Measurements from ENCODE around the gene CCRL2.

CCRL2 gene

DNA sequence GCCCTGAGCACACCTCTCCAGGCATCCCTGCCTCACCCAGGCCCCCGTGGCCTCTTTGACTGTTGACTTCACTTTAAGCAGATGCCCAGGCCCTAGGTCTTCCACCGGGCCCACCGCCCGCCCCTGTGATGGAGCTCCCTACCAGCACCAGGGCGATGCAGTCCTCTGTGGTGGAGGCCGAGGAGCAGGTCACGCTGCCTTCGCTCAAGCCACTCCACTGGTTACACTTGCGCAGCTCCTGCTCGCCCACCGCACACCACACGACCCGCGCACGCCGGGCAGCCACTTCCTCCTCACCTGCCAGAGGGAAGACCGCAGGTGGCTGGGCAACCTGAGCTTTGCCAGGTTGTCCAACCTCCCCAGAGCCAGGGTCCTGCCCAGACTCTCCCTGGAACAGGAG lies 41.7 kb downstream of the CCRL2 start:
- H3K18ac ChIP-seq (ENCODE audit: low read length), result peak overlapping the region; percentile 41
- H3K79me1 ChIP-seq (ENCODE audit: low read depth, low read length), result no peaks in the 10 kb centered on the region
- no peaks in the 10 kb centered on the region for H3K36me3 ChIP-seq (replicated peaks in 1 of 2; ENCODE audit: control insufficient read depth in 2 of 2, insufficient read depth in 2 of 2, low read length in 2 of 2)
- no peak overlapping the region for H2BK12ac ChIP-seq (ENCODE audit: low read length)
- H3K23ac ChIP-seq (ENCODE audit: low read depth, low read length, poor library complexity), result no peak overlapping the region
- no peak overlapping the region for H4K8ac ChIP-seq (ENCODE audit: low read depth, low read length)
- H2AFZ ChIP-seq (ENCODE audit: low read length), result no peak overlapping the region
- H3K4me2 ChIP-seq (ENCODE audit: insufficient read depth, low read length, poor library complexity, severe bottlenecking), result no peak overlapping the region
- no peak overlapping the region for H3K14ac ChIP-seq (ENCODE audit: low read length)
- H3K27ac ChIP-seq (replicated peaks; ENCODE audit: low read length), result no peak overlapping the region
- no peak for DNase-seq (ENCODE audit: low spot score)
- no peak overlapping the region for H3K4me3 ChIP-seq (ENCODE audit: low read length in 2 of 2)
- no peak overlapping the region for H3K4ac ChIP-seq (ENCODE audit: low read length)
- no peak overlapping the region for H4K91ac ChIP-seq (ENCODE audit: low read depth, low read length, poor library complexity)
- peaks cover 0 to 2% of the 10 kb centered on the region in 2 donors for H3K4me1 ChIP-seq (ENCODE audit: control insufficient read depth in 2 of 2, insufficient read depth in 1 of 2, low read depth in 1 of 2, low read length in 2 of 2)
- H3K9ac ChIP-seq (ENCODE audit: low read depth, low read length, poor library complexity), result no peak overlapping the region
- H3K9me3 ChIP-seq (replicated peaks in 1 of 2; ENCODE audit: control insufficient read depth in 2 of 2, insufficient read depth in 1 of 2, low read depth in 1 of 2, low read length in 2 of 2), result no peaks in the 10 kb centered on the region
- peak overlapping the region; percentile 51 for H2BK15ac ChIP-seq (ENCODE audit: low read length)
- H2BK5ac ChIP-seq (ENCODE audit: low read length), result no peak overlapping the region
- no peaks in the 10 kb centered on the region for H3K27me3 ChIP-seq (ENCODE audit: control insufficient read depth in 3 of 3, insufficient read depth in 3 of 3, low read depth in 1 of 3, low read length in 3 of 3)
- no peak overlapping the region for H2AK5ac ChIP-seq (ENCODE audit: low read depth, low read length)
- H2BK120ac ChIP-seq (ENCODE audit: low read depth, low read length), result no peak overlapping the region
- WGBS, 2 donors (ENCODE audit: extremely low coverage in 2 of 2, insufficient read length in 2 of 2, insufficient replicate concordance in 1 of 2), result no CpG with 5 or more reads among the region's 17 CpGs

DNA sequence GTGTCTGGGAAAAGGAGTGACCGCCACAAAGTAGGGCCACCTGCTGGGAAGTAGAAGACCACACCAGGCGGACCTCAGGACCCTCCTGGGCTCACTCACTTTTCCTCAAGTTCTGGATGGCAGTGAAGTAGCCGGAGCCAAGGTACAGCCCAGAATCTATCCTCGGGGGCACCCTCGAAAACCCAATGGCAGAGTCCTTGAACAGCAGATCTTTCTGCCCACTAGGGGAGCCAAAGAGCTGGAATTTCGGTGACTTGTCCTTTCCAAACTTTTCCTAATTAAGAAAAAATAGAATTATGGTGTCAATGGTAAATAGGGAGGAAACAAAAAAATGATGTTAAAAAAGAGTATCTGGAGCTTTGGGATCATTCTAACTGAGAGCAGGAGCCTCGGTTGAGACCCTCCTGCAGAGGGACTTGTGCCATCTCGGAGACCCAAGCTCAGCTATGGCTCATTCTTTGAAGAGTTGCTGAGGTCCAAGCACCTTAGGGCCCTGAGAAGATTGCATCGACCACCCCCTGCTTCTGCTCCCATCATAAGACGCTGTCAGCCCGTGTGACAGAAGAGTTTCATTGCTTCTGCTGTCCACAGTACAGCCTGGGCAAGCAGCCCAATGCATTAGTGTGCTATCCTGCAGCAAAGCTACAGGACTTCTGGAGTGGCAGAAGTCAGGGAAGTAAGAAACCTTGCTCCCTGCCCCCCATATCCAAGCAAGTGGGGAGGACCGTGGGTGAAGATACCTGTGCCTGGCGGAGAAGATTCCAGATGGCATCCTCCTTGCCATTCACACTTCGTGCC lies 42.9 kb downstream of the CCRL2 start:
- H3K79me1 ChIP-seq (ENCODE audit: low read depth, low read length), result no peaks in the 10 kb centered on the region
- H2BK12ac ChIP-seq (ENCODE audit: low read length), result no peak overlapping the region
- H3K36me3 ChIP-seq (replicated peaks in 1 of 2; ENCODE audit: control insufficient read depth in 2 of 2, insufficient read depth in 2 of 2, low read length in 2 of 2), result no peaks in the 10 kb centered on the region
- WGBS, 2 donors (ENCODE audit: extremely low coverage in 2 of 2, insufficient read length in 2 of 2, insufficient replicate concordance in 1 of 2), result no CpG with 5 or more reads among the region's 14 CpGs
- no peak overlapping the region for H3K18ac ChIP-seq (ENCODE audit: low read length)
- no peak overlapping the region for H2BK5ac ChIP-seq (ENCODE audit: low read length)
- no peak overlapping the region for H3K9ac ChIP-seq (ENCODE audit: low read depth, low read length, poor library complexity)
- no peak overlapping the region for H2BK120ac ChIP-seq (ENCODE audit: low read depth, low read length)
- no peak overlapping the region for H3K14ac ChIP-seq (ENCODE audit: low read length)
- no peak overlapping the region for H3K27ac ChIP-seq (replicated peaks; ENCODE audit: low read length)
- no peaks in the 10 kb centered on the region for H3K9me3 ChIP-seq (replicated peaks in 1 of 2; ENCODE audit: control insufficient read depth in 2 of 2, insufficient read depth in 1 of 2, low read depth in 1 of 2, low read length in 2 of 2)
- peak overlapping the region; percentile 28 for H3K23ac ChIP-seq (ENCODE audit: low read depth, low read length, poor library complexity)
- peaks cover 0 to 2% of the 10 kb centered on the region in 2 donors for H3K4me1 ChIP-seq (ENCODE audit: control insufficient read depth in 2 of 2, insufficient read depth in 1 of 2, low read depth in 1 of 2, low read length in 2 of 2)
- peak overlapping the region; percentile 55 for H3K4ac ChIP-seq (ENCODE audit: low read length)
- H3K4me2 ChIP-seq (ENCODE audit: insufficient read depth, low read length, poor library complexity, severe bottlenecking), result no peak overlapping the region
- H2BK15ac ChIP-seq (ENCODE audit: low read length), result no peak overlapping the region
- H3K27me3 ChIP-seq (ENCODE audit: control insufficient read depth in 3 of 3, insufficient read depth in 3 of 3, low read depth in 1 of 3, low read length in 3 of 3), result no peaks in the 10 kb centered on the region
- no peak for DNase-seq (ENCODE audit: low spot score)
- peak overlapping the region; percentile 83 for H4K8ac ChIP-seq (ENCODE audit: low read depth, low read length)
- no peak overlapping the region for H3K4me3 ChIP-seq (ENCODE audit: low read length in 2 of 2)
- no peak overlapping the region for H2AFZ ChIP-seq (ENCODE audit: low read length)
- no peak overlapping the region for H4K91ac ChIP-seq (ENCODE audit: low read depth, low read length, poor library complexity)
- H2AK5ac ChIP-seq (ENCODE audit: low read depth, low read length), result no peak overlapping the region

DNA sequence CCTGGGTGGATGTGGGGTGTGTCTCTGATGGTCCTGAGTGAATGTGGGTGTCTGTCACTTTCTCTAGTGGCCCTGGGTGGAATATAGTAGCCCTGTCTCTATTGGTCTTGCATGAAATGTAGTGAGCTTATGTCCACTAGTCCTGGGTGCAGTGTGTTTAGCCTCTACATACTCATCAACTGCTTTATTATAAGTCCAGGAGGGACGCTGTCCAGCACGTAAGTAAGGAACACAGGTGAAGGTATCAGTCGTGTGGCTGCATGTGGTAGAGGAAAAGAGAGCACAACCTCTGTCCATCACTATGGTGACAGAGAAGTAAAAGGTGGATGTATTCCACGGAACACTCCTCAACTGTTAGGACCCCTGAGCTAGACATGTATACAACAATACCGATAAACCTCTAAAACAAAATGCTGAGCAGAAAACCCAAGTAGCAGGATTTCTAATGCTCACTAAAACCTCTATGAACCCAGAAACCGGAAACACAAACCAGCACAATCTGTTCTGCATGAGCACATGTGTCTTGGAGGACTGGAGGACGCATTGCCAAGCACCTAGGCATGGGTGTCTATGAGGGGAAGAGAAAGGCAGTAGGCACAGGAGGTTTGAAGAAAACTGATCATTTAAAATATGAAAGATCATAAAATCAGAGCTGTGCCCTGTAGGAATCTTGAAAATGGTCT lies 46.6 kb downstream of the CCRL2 start:
- H3K18ac ChIP-seq (ENCODE audit: low read length), result no peak overlapping the region
- WGBS, 2 donors (ENCODE audit: extremely low coverage in 2 of 2, insufficient read length in 2 of 2, insufficient replicate concordance in 1 of 2), result no CpG with 5 or more reads among the region's 7 CpGs

DNA sequence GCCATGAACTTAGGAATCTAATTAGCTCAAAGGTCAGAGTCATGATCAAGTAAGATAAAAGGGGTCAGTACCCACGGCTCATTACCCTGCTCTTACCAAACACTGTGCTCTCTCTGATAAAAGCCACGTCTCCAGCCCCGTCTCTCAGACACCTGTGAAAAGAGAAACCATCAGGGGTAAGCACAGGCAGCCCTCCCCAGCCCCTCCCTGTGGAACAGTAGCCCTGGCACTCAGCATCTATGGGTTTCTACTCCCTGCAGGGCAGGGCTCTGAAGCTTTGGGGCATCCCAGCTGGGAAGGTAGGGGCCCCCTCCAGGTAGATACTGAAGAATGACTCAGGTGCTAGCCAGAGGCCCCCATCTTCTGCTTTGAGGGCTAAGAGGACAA lies 47.1 kb downstream of the CCRL2 start:
- Histone ChIP-seq H3K27me3 (ENCODE audit: control insufficient read depth in 3 of 3, insufficient read depth in 3 of 3, low read depth in 1 of 3, low read length in 3 of 3) (no peaks in the 10 kb centered on the region), H2BK5ac (ENCODE audit: low read length) (no peak overlapping the region), H2AFZ (ENCODE audit: low read length) (no peak overlapping the region), H3K14ac (ENCODE audit: low read length) (no peak overlapping the region), H2BK120ac (ENCODE audit: low read depth, low read length) (no peak overlapping the region), H3K27ac (replicated peaks; ENCODE audit: low read length) (no peak overlapping the region), H2BK15ac (ENCODE audit: low read length) (no peak overlapping the region), H2AK5ac (ENCODE audit: low read depth, low read length) (no peak overlapping the region), H3K9me3 (replicated peaks in 1 of 2; ENCODE audit: control insufficient read depth in 2 of 2, insufficient read depth in 1 of 2, low read depth in 1 of 2, low read length in 2 of 2) (no peaks in the 10 kb centered on the region), H3K4ac (ENCODE audit: low read length) (no peak overlapping the region), H3K36me3 (replicated peaks in 1 of 2; ENCODE audit: control insufficient read depth in 2 of 2, insufficient read depth in 2 of 2, low read length in 2 of 2) (no peaks in the 10 kb centered on the region), H3K4me2 (ENCODE audit: insufficient read depth, low read length, poor library complexity, severe bottlenecking) (no peak overlapping the region), H3K4me1 (ENCODE audit: control insufficient read depth in 2 of 2, insufficient read depth in 1 of 2, low read depth in 1 of 2, low read length in 2 of 2) (no peaks in the 10 kb centered on the region), H3K9ac (ENCODE audit: low read depth, low read length, poor library complexity) (no peak overlapping the region), H4K8ac (ENCODE audit: low read depth, low read length) (no peak overlapping the region), H4K91ac (ENCODE audit: low read depth, low read length, poor library complexity) (no peak overlapping the region), H2BK12ac (ENCODE audit: low read length) (no peak overlapping the region), H3K18ac (ENCODE audit: low read length) (no peak overlapping the region), H3K23ac (ENCODE audit: low read depth, low read length, poor library complexity) (no peak overlapping the region), H3K4me3 (ENCODE audit: low read length in 2 of 2) (no peak overlapping the region), H3K79me1 (ENCODE audit: low read depth, low read length) (no peaks in the 10 kb centered on the region)
- WGBS, 2 donors (ENCODE audit: extremely low coverage in 2 of 2, insufficient read length in 2 of 2, insufficient replicate concordance in 1 of 2), result no CpG with 5 or more reads among the region's 3 CpGs
- DNase-seq (ENCODE audit: low spot score), result no peak

More for the DNA sequence above, 46.6 kb downstream of the CCRL2 start:
- Histone ChIP-seq H3K9ac (ENCODE audit: low read depth, low read length, poor library complexity) (no peak overlapping the region), H3K4ac (ENCODE audit: low read length) (no peak overlapping the region), H2AK5ac (ENCODE audit: low read depth, low read length) (no peak overlapping the region), H3K79me1 (ENCODE audit: low read depth, low read length) (no peaks in the 10 kb centered on the region), H3K4me1 (ENCODE audit: control insufficient read depth in 2 of 2, insufficient read depth in 1 of 2, low read depth in 1 of 2, low read length in 2 of 2) (no peaks in the 10 kb centered on the region), H2AFZ (ENCODE audit: low read length) (no peak overlapping the region), H3K4me3 (ENCODE audit: low read length in 2 of 2) (no peak overlapping the region), H3K4me2 (ENCODE audit: insufficient read depth, low read length, poor library complexity, severe bottlenecking) (no peak overlapping the region), H3K27me3 (ENCODE audit: control insufficient read depth in 3 of 3, insufficient read depth in 3 of 3, low read depth in 1 of 3, low read length in 3 of 3) (no peaks in the 10 kb centered on the region), H3K36me3 (replicated peaks in 1 of 2; ENCODE audit: control insufficient read depth in 2 of 2, insufficient read depth in 2 of 2, low read length in 2 of 2) (no peaks in the 10 kb centered on the region), H2BK15ac (ENCODE audit: low read length) (no peak overlapping the region), H4K8ac (ENCODE audit: low read depth, low read length) (no peak overlapping the region), H2BK5ac (ENCODE audit: low read length) (no peak overlapping the region), H3K9me3 (replicated peaks in 1 of 2; ENCODE audit: control insufficient read depth in 2 of 2, insufficient read depth in 1 of 2, low read depth in 1 of 2, low read length in 2 of 2) (no peaks in the 10 kb centered on the region), H3K27ac (replicated peaks; ENCODE audit: low read length) (no peak overlapping the region), H2BK12ac (ENCODE audit: low read length) (no peak overlapping the region), H3K23ac (ENCODE audit: low read depth, low read length, poor library complexity) (no peak overlapping the region), H3K14ac (ENCODE audit: low read length) (no peak overlapping the region), H2BK120ac (ENCODE audit: low read depth, low read length) (no peak overlapping the region), H4K91ac (ENCODE audit: low read depth, low read length, poor library complexity) (no peak overlapping the region)
- DNase-seq (ENCODE audit: low spot score), result no peak
